Stomach (tissue), 9 donors: ENCODE data around the gene TSSK2. TPM values are rescaled to one million over a fixed set of nuclear protein-coding genes. Genes with fewer than 3 reads are reported as not detected.

ENCODE experiments used
- DNase-seq, 2 donors: peaks; one replicate each; pipeline versions ENCODE4 v3.0.0 to v3.0.0-alpha.2; 2013 to 2019
- H3K27ac ChIP-seq, 5 donors: fragments of 200-600 bp in 4 of 5; sonication (generic) in 4 of 5; one replicate each; pipeline ENCODE4 v1.5.1; 2013 to 2019; ENCODE audit warnings: mild to moderate bottlenecking in 1 of 5, moderate library complexity in 1 of 5
- H3K27me3 ChIP-seq, 3 donors: fragments of 200-600 bp; sonication (generic); one replicate each; pipeline ENCODE4 v1.5.1; 2017 to 2019; ENCODE audit warnings: mixed run types in 1 of 3
- H3K36me3 ChIP-seq, 4 donors: fragments of 200-600 bp; sonication (generic); 1 replicate in 3 of 4; 2 replicates in 1 of 4; pipeline ENCODE4 v1.5.1; 2016 to 2019
- H3K4me1 ChIP-seq, 4 donors: fragments of 200-600 bp; sonication (generic); one replicate each; pipeline ENCODE4 v1.5.1; 2016 to 2019
- H3K4me3 ChIP-seq, 4 donors: fragments of 200-600 bp; sonication (generic) in 3 of 4; one replicate each; pipeline ENCODE4 v1.5.1; 2016 to 2019; ENCODE audit warnings: mild to moderate bottlenecking in 1 of 4
- H3K9me3 ChIP-seq, 4 donors: fragments of 200-600 bp; sonication (generic); one replicate each; pipeline ENCODE4 v1.5.1; 2016 to 2019
- EP300 ChIP-seq: sonication (generic); formaldehyde crosslinking; IDR thresholded peaks from one replicate; pipeline ENCODE4 v1.6.1; 2017; ENCODE audit warnings: antibody characterized with exemption
- POLR2A ChIP-seq, 4 donors: fragments of 450-650 bp; IDR thresholded peaks; one replicate each; pipeline ENCODE4 v1.6.1; 2016; ENCODE audit warnings: antibody characterized with exemption in 4 of 4, control low read depth in 2 of 4, mild to moderate bottlenecking in 1 of 4, moderate library complexity in 1 of 4
- POLR2AphosphoS5 ChIP-seq, 3 donors: sonication (generic); formaldehyde crosslinking; IDR thresholded peaks; one replicate each; pipeline ENCODE4 v1.6.1; 2016; ENCODE audit warnings: antibody characterized with exemption in 3 of 3
- WGBS, 5 donors: extraction: QIAGEN DNeasy Blood & Tissue Kit in 3 of 5; methylation state at CpG; one replicate each; pipeline versions ENCODE4 v1.1.5 to v1.1.7; 2013 to 2018; 5-methylcytosine and 5-hydroxymethylcytosine counted together
- intact Hi-C: fragments of 100-400 bp; cut with DNase I; formaldehyde crosslinking; loops from one replicate; pipeline ENCODE4 v1.15.1; 2023; ENCODE audit warnings: low total_unique reads
- polyA plus RNA-seq, 3 donors: library from polyadenylated mRNA; stranded (reverse); fragments of 200-250 nt; gene quantifications; one replicate each; pipeline ENCODE4 v1.2.3, GENCODE V29; 2013
- total RNA-seq, 5 donors: library from RNA; depleted of rRNA; stranded (reverse); fragments of >200 nt; gene quantifications; one replicate each; pipeline versions ENCODE4 v1.1.0 to v1.2.3, GENCODE V29; 2014 to 2016
- TF ChIP-seq, protein P1 (sequence below), 7 experiments: fragments of 450-650 bp in 4 of 7; fragments of 200-600 bp in 3 of 7; sonication (generic) in 3 of 7; IDR thresholded peaks; one replicate each; pipeline ENCODE4 v1.5.1; 2016 to 2019; ENCODE audit warnings: antibody characterized with exemption in 7 of 7, control low read depth in 2 of 7, mild to moderate bottlenecking in 1 of 7
- donor health status: healthy with polysubstance abuse.
- donor health status: Bipolar disorder and iron deficiency.
- donor health status: healthy.

Gene TSSK2
- total and polyA plus RNA-seq, 8 donors, result 0.08 TPM; not detected in 7

DNA sequence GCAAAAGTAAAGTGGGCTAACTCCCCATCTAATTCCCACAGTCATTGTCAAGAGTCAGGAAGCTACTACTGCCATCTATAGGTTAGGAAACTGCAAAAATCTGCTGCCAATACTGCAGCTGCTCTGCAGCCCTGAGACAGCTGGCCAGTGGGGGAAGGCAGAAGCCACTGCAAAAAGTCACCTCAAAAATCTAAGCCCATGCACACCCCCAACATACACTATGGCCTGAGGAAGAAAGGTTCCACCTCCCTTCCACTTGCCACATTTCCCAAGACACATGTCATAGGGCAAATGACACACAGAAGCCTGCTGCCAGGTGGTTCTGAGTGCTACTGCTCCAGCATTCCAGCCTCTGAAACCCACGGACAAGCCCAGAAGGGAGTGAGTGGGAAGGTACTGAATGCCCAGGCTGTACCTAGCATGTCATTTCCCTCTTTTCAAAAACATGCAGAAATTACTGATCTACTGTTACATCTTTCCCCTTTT is 45.8 kb upstream of the TSSK2 start:
- no peak for TF ChIP-seq POLR2A (IDR thresholded peaks at IDR 0.05)
- TF ChIP-seq, protein P1, sequence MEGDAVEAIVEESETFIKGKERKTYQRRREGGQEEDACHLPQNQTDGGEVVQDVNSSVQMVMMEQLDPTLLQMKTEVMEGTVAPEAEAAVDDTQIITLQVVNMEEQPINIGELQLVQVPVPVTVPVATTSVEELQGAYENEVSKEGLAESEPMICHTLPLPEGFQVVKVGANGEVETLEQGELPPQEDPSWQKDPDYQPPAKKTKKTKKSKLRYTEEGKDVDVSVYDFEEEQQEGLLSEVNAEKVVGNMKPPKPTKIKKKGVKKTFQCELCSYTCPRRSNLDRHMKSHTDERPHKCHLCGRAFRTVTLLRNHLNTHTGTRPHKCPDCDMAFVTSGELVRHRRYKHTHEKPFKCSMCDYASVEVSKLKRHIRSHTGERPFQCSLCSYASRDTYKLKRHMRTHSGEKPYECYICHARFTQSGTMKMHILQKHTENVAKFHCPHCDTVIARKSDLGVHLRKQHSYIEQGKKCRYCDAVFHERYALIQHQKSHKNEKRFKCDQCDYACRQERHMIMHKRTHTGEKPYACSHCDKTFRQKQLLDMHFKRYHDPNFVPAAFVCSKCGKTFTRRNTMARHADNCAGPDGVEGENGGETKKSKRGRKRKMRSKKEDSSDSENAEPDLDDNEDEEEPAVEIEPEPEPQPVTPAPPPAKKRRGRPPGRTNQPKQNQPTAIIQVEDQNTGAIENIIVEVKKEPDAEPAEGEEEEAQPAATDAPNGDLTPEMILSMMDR (IDR thresholded peaks at IDR 0.05), result peak in 1 of 7 experiments; percentile 12

DNA sequence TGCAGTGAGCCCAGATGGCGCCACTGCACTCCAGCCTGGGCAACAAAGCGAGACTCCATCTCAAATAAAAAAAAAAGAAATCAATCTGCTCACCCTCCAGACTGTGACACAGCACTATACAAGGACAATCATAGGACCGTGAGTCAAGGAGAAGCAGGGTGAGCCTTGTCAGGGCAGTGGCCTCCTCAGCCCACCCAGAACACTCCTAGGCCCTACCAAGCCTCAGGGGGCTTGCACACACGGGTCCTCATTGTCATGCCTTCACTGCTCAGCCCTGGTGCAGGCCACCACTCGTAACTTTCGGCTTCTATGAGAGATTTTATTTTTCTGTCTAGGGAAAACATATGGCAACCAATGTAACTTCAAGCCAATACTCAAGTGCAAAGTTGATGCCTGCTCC is 44.7 kb upstream of the TSSK2 start:
- peaks cover 12 to 42% (median 40%) of the 10 kb centered on the region in 4 donors for H3K36me3 ChIP-seq
- no peak overlapping the region for H3K4me3 ChIP-seq
- H3K4me1 ChIP-seq, result peaks cover 0 to 34% (median 5%) of the 10 kb centered on the region in 4 donors
- H3K9me3 ChIP-seq, result no peaks in the 10 kb centered on the region
- intact Hi-C loops, result no loop called here
- no peaks in the 10 kb centered on the region for H3K27me3 ChIP-seq
- 84 to 96% (median 91%) methylated on average over 6 of the region's 6 CpGs for WGBS, 5 donors
- TF ChIP-seq EP300 (no peak), POLR2AphosphoS5 (IDR thresholded peaks at IDR 0.05) (no peak), POLR2A (IDR thresholded peaks at IDR 0.05) (no peak)
- TF ChIP-seq, protein P1 (IDR thresholded peaks at IDR 0.05), result no peak
- DNase-seq, result no peak
- H3K27ac ChIP-seq, result peak overlapping the region in 2 of 5 donors; percentile 58 to 66

More for the DNA sequence above, 45.8 kb upstream of the TSSK2 start:
- peaks cover 0 to 28% (median 5%) of the 10 kb centered on the region in 4 donors for H3K4me1 ChIP-seq
- 35 to 57% (median 48%) methylated on average over 1 of the region's 1 CpG for WGBS, 5 donors
- H3K9me3 ChIP-seq, result no peaks in the 10 kb centered on the region
- peak in 1 of 2 donors; percentile 38 for DNase-seq
- H3K36me3 ChIP-seq, result peaks cover 12 to 52% (median 49%) of the 10 kb centered on the region in 4 donors
- intact Hi-C loops, result no loop called here
- H3K27me3 ChIP-seq, result no peaks in the 10 kb centered on the region
- H3K27ac ChIP-seq, result peak overlapping the region in 2 of 5 donors; percentile 38 to 61
- H3K4me3 ChIP-seq, result no peak overlapping the region

- 93 to 97% (median 95%) methylated on average over 3 of the region's 3 CpGs for WGBS, 5 donors
- H3K4me3 ChIP-seq, result no peak overlapping the region
- DNase-seq, result no peak
- intact Hi-C loops, result no loop called here
- peaks cover 12 to 42% (median 39%) of the 10 kb centered on the region in 4 donors for H3K36me3 ChIP-seq
- peak overlapping the region in 2 of 5 donors; percentile 58 to 66 for H3K27ac ChIP-seq
- H3K9me3 ChIP-seq, result no peaks in the 10 kb centered on the region
- TF ChIP-seq EP300, result no peak
- TF ChIP-seq POLR2AphosphoS5 (IDR thresholded peaks at IDR 0.05), result no peak
- TF ChIP-seq POLR2A (IDR thresholded peaks at IDR 0.05), result no peak
- TF ChIP-seq, protein P1 (IDR thresholded peaks at IDR 0.05), result no peak
- peaks cover 0 to 35% (median 5%) of the 10 kb centered on the region in 4 donors for H3K4me1 ChIP-seq
- H3K27me3 ChIP-seq, result no peaks in the 10 kb centered on the region
Measured at GRCh38 chr22:19086896-19087295, 44.2 kb upstream of the TSSK2 start.

- TF ChIP-seq POLR2AphosphoS5 (IDR thresholded peaks at IDR 0.05), result no peak
- TF ChIP-seq, protein P1 (IDR thresholded peaks at IDR 0.05), result no peak
- no peak for TF ChIP-seq EP300
- TF ChIP-seq POLR2A (IDR thresholded peaks at IDR 0.05), result no peak
- H3K36me3 ChIP-seq, result peaks cover 12 to 35% (median 31%) of the 10 kb centered on the region in 4 donors
- H3K27ac ChIP-seq, result no peak overlapping the region
- no peaks in the 10 kb centered on the region for H3K9me3 ChIP-seq
- peaks cover 0 to 35% (median 5%) of the 10 kb centered on the region in 4 donors for H3K4me1 ChIP-seq
- no peak for DNase-seq
- intact Hi-C loops, result no loop called here
- WGBS, 5 donors, result 95 to 98% (median 97%) methylated on average over 14 of the region's 14 CpGs
- H3K27me3 ChIP-seq, result no peaks in the 10 kb centered on the region
- H3K4me3 ChIP-seq, result no peak overlapping the region
Measured at GRCh38 chr22:19088866-19089595, 42.1 kb upstream of the TSSK2 start.
